H1 (cell line): ENCODE results near the gene GADD45B. TPM values are rescaled to one million over a fixed set of nuclear protein-coding genes. Genes with fewer than 3 reads are reported as not detected.

Experiments
- CTCF ChIA-PET: fragments of 300-600 bp; sonication (Branson Sonifier 250); formaldehyde crosslinking; loops from one replicate; lab custom pipeline; 2021; ENCODE audit not compliant: partially characterized antibody; lab: Charles Lee
- POLR2A ChIA-PET: fragments of 300-600 bp; sonication (Branson Sonifier 250); formaldehyde crosslinking; loops from one replicate; lab custom pipeline; 2021; ENCODE audit warnings: inconsistent platforms; ENCODE audit not compliant: partially characterized antibody; lab: Charles Lee
- DNase-seq, 2 experiments: peaks; one replicate each; pipeline versions ENCODE4 v3.0.0 to v3.0.0-alpha.2; 2010 to 2022; ENCODE audit warnings: low spot score in 2 of 2, low read depth in 1 of 2, mixed read lengths in 1 of 2
- FAIRE-seq: peaks from 2 replicates; lab custom pipeline; 2011; peaks lifted over from hg19 to GRCh38; lab: Jason Lieb, UNC
- H2AFZ ChIP-seq: 2 replicates; pipeline ENCODE4 v1.8.1; 2012; ENCODE audit warnings: low read length, inconsistent platforms
- H2AK5ac ChIP-seq: 2 replicates; pipeline ENCODE4 v1.6.1; 2013; ENCODE audit warnings: low read depth, low read length
- H2BK120ac ChIP-seq: replicated peaks from 2 replicates; pipeline ENCODE3; 2013; ENCODE audit warnings: low read depth, low read length, inconsistent platforms
- H2BK12ac ChIP-seq: 2 replicates; pipeline ENCODE4 v1.6.1; 2013; ENCODE audit warnings: low read depth, low read length
- H2BK15ac ChIP-seq: 2 replicates; pipeline ENCODE4 v1.6.1; 2013; ENCODE audit warnings: low read length
- H2BK20ac ChIP-seq: 2 replicates; pipeline ENCODE4 v1.6.1; 2013; ENCODE audit warnings: low read length
- H2BK5ac ChIP-seq: 2 replicates; pipeline ENCODE4 v1.6.1; 2013; ENCODE audit warnings: low read depth, low read length
- H3K14ac ChIP-seq: 2 replicates; pipeline ENCODE4 v1.6.1; 2013; ENCODE audit warnings: inconsistent platforms; ENCODE audit not compliant: insufficient read length
- H3K18ac ChIP-seq: 2 replicates; pipeline ENCODE4 v1.6.1; 2013; ENCODE audit warnings: low read length; ENCODE audit errors: extremely low read depth
- H3K23ac ChIP-seq: 2 replicates; pipeline ENCODE4 v1.6.1; 2013; ENCODE audit warnings: inconsistent platforms; ENCODE audit not compliant: insufficient read length
- H3K23me2 ChIP-seq: 2 replicates; pipeline ENCODE4 v1.6.1; 2013; ENCODE audit warnings: low read depth, low read length
- H3K27ac ChIP-seq: 2 replicates; pipeline ENCODE4 v1.6.1; 2011; ENCODE audit warnings: low read depth, low read length, inconsistent platforms
- H3K27me3 ChIP-seq, 4 experiments: replicated peaks in 1 of 4; 1 replicate in 1 of 4; 2 replicates in 3 of 4; pipeline versions ENCODE4 v1.6.1 to v1.8.1; 2011 to 2013; ENCODE audit warnings: low read length in 3 of 4, mild to moderate bottlenecking in 3 of 4, inconsistent platforms in 2 of 4, mixed read lengths in 2 of 4, moderate library complexity in 1 of 4; ENCODE audit not compliant: control insufficient read depth in 3 of 4, insufficient read depth in 3 of 4; ENCODE audit errors: extremely low read depth in 1 of 4
- H3K36me3 ChIP-seq, 4 experiments: 2 replicates each; pipeline versions ENCODE4 v1.6.1 to v1.8.1; 2011 to 2013; ENCODE audit warnings: mild to moderate bottlenecking in 4 of 4, low read length in 3 of 4, moderate library complexity in 2 of 4, control low read depth in 1 of 4, inconsistent platforms in 1 of 4; ENCODE audit not compliant: insufficient read depth in 4 of 4, control insufficient read depth in 2 of 4
- H3K4ac ChIP-seq: replicated peaks from 2 replicates; pipeline ENCODE3; 2013; ENCODE audit warnings: low read length, low read depth, mixed read lengths, inconsistent platforms; ENCODE audit not compliant: insufficient read length
- H3K4me1 ChIP-seq, 4 experiments: replicated peaks in 1 of 4; 1 replicate in 1 of 4; 2 replicates in 3 of 4; pipeline versions ENCODE4 v1.6.1 to v1.8.1; 2011 to 2013; ENCODE audit warnings: low read length in 3 of 4, inconsistent platforms in 2 of 4, mixed read lengths in 1 of 4; ENCODE audit not compliant: insufficient read depth in 4 of 4, control insufficient read depth in 3 of 4
- H3K4me2 ChIP-seq, 2 experiments: 2 replicates each; pipeline versions ENCODE4 v1.6.1 to v1.8.1; 2011 to 2013; ENCODE audit warnings: low read depth in 2 of 2, low read length in 2 of 2, control low read depth in 1 of 2, inconsistent platforms in 1 of 2, mild to moderate bottlenecking in 1 of 2; ENCODE audit not compliant: insufficient read depth in 1 of 2
- H3K4me3 ChIP-seq, 4 experiments: fragments of 200-600, 300-600 bp in 1 of 4; sonication (generic), shearing (Covaris generic), sonication (Bioruptor Twin) in 1 of 4; 2 replicates each; pipeline versions ENCODE4 v1.5.1 to v1.8.1; 2011 to 2016; ENCODE audit warnings: low read length in 4 of 4, low read depth in 3 of 4, control low read depth in 2 of 4, inconsistent platforms in 2 of 4, mild to moderate bottlenecking in 2 of 4, mixed read lengths in 1 of 4, moderate library complexity in 1 of 4; ENCODE audit not compliant: insufficient read depth in 2 of 4; ENCODE audit errors: extremely low read depth in 1 of 4
- H3K56ac ChIP-seq: replicated peaks from 2 replicates; pipeline ENCODE3; 2013; ENCODE audit warnings: low read depth, mild to moderate bottlenecking, mixed read lengths, low read length, inconsistent platforms; ENCODE audit not compliant: insufficient read length
- H3K79me1 ChIP-seq: 2 replicates; pipeline ENCODE4 v1.6.1; 2013; ENCODE audit warnings: low read depth, low read length, control low read depth
- H3K79me2 ChIP-seq, 2 experiments: 2 replicates each; pipeline versions ENCODE4 v1.6.1 to v1.8.1; 2012 to 2013; ENCODE audit warnings: low read length in 2 of 2, mild to moderate bottlenecking in 2 of 2, inconsistent platforms in 1 of 2; ENCODE audit not compliant: insufficient read depth in 2 of 2, control insufficient read depth in 1 of 2
- H3K9ac ChIP-seq, 4 experiments: replicated peaks in 1 of 4; 1 replicate in 1 of 4; 2 replicates in 3 of 4; pipeline versions ENCODE4 v1.6.1 to v1.8.1; 2011 to 2013; ENCODE audit warnings: low read depth in 3 of 4, low read length in 3 of 4, control low read depth in 2 of 4, mild to moderate bottlenecking in 2 of 4, moderate library complexity in 2 of 4, inconsistent platforms in 1 of 4; ENCODE audit errors: extremely low read depth in 1 of 4
- H3K9me3 ChIP-seq, 2 experiments: 2 replicates each; pipeline versions ENCODE4 v1.6.1 to v1.8.1; 2012 to 2013; ENCODE audit warnings: mild to moderate bottlenecking in 2 of 2, moderate library complexity in 2 of 2, control low read depth in 1 of 2, inconsistent platforms in 1 of 2, low read depth in 1 of 2, low read length in 1 of 2, mixed read lengths in 1 of 2; ENCODE audit not compliant: insufficient read depth in 2 of 2
- H4K20me1 ChIP-seq, 2 experiments: replicated peaks in 1 of 2; 2 replicates each; pipeline versions ENCODE3 to v1.8.1; 2011 to 2013; ENCODE audit warnings: inconsistent platforms in 2 of 2, low read length in 2 of 2, mild to moderate bottlenecking in 1 of 2; ENCODE audit not compliant: insufficient read depth in 2 of 2, control insufficient read depth in 1 of 2
- H4K5ac ChIP-seq: 2 replicates; pipeline ENCODE4 v1.6.1; 2013; ENCODE audit warnings: low read length, low read depth, mixed read lengths, inconsistent platforms; ENCODE audit not compliant: insufficient read length
- H4K8ac ChIP-seq: 2 replicates; pipeline ENCODE4 v1.8.0; 2013; ENCODE audit warnings: mild to moderate bottlenecking, moderate library complexity, low read length, inconsistent platforms; ENCODE audit not compliant: insufficient read depth; ENCODE audit errors: extremely low read depth
- H4K91ac ChIP-seq: replicated peaks from 2 replicates; pipeline ENCODE3; 2013; ENCODE audit warnings: low read length, mixed read lengths, inconsistent platforms; ENCODE audit not compliant: insufficient read length
- BACH1 ChIP-seq: IDR thresholded peaks from 2 replicates; pipeline ENCODE4 v1.6.1; 2012; ENCODE audit warnings: low read length, improper control_type of control experiment
- BCL11A ChIP-seq, 2 experiments: IDR thresholded peaks; one replicate each; pipeline ENCODE4 v1.6.1; 2011; ENCODE audit warnings: low read depth in 2 of 2, low read length in 2 of 2, mild to moderate bottlenecking in 2 of 2
- GABPA ChIP-seq: IDR thresholded peaks from 2 replicates; pipeline ENCODE4 v1.6.1; 2011; ENCODE audit warnings: mild to moderate bottlenecking, low read length, moderate library complexity, borderline replicate concordance; ENCODE audit not compliant: insufficient read depth
- JUND ChIP-seq: IDR thresholded peaks from 2 replicates; pipeline ENCODE4 v1.6.1; 2011; ENCODE audit warnings: mild to moderate bottlenecking, improper control_type of control experiment, low read length
- KDM1A ChIP-seq: fragments of 200-600, 300-600 bp; sonication (generic); IDR thresholded peaks from 2 replicates; pipeline ENCODE4 v1.7.1; 2016; ENCODE audit warnings: mild to moderate bottlenecking, low read length, borderline replicate concordance
- POLR2AphosphoS5 ChIP-seq: IDR thresholded peaks from 2 replicates; pipeline ENCODE4 v1.6.1; 2011; ENCODE audit warnings: low read depth, low read length
- SP1 ChIP-seq: IDR thresholded peaks from 2 replicates; pipeline ENCODE4 v1.6.1; 2011; ENCODE audit warnings: low read depth, low read length
- TBP ChIP-seq: IDR thresholded peaks from 2 replicates; pipeline ENCODE4 v1.6.1; 2011; ENCODE audit warnings: low read depth, low read length, improper control_type of control experiment
- WGBS, 2 experiments: shearing (Covaris generic) in 1 of 2; methylation state at CpG; one replicate each; pipeline versions ENCODE4 v1.1.6 to v1.1.7; 2013 to 2015; ENCODE audit warnings: low lambda C conversion rate in 2 of 2, mixed read lengths in 2 of 2, inconsistent platforms in 1 of 2, low coverage in 1 of 2, missing lambda C conversion rate in 1 of 2; ENCODE audit not compliant: insufficient replicate concordance in 2 of 2, insufficient coverage in 1 of 2, insufficient read length in 1 of 2; ENCODE audit errors: extremely low coverage in 1 of 2, missing lambda C conversion rate in 1 of 2; 5-methylcytosine and 5-hydroxymethylcytosine counted together
- long read RNA-seq, 2 experiments: library from RNA in 1 of 2; library from capped mRNA in 1 of 2; stranded (forward); transcript quantifications; one replicate each; pipeline ENCODE4 v2.0.0, GENCODE V29; 2021; ENCODE audit warnings: inconsistent platforms in 1 of 2
- polyA minus RNA-seq, 3 experiments: library from RNA; depleted of rRNA, polyadenylated mRNA; stranded (reverse); fragments of >200 nt; gene quantifications; 1 replicate in 2 of 3; 2 replicates in 1 of 3; pipeline ENCODE4 v1.2.3, GENCODE V29; 2011
- polyA plus RNA-seq, 7 experiments: library from polyadenylated mRNA; depleted of rRNA in 3 of 7; stranded (reverse) in 5 of 7; unstranded in 2 of 7; fragments of >200 nt in 5 of 7; fragments of 200-250 nt in 2 of 7; gene quantifications; 1 replicate in 5 of 7; 2 replicates in 1 of 7; 4 replicates in 1 of 7; pipeline versions ENCODE4 v1.2.1 to v1.2.3, GENCODE V29; 2011 to 2013; ENCODE audit warnings: missing spikeins in 2 of 7, mixed read lengths in 2 of 7
- total RNA-seq: library from RNA; stranded (reverse); fragmentation: NEBNext Ultra II Directional; extraction: Animal tissue kit (Norgen Biotek cat#: 25700); gene quantifications from 2 replicates; pipeline ENCODE4 v1.2.1, GENCODE V29; 2021

Gene GADD45B, protein sequence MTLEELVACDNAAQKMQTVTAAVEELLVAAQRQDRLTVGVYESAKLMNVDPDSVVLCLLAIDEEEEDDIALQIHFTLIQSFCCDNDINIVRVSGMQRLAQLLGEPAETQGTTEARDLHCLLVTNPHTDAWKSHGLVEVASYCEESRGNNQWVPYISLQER
- total RNA-seq (11.0 and 11.4 TPM in 2 replicates), polyA plus RNA-seq (2011; rRNA removed) (7.4 and 12.1 TPM in 2 replicates), polyA minus RNA-seq (2011; rRNA and poly(A)+ RNA removed) (7.5 and 8.3 TPM in 2 replicates)
- 12.6 TPM for polyA plus RNA-seq (2011; cell fraction: cytosol; rRNA removed)
- 18.4 TPM for polyA plus RNA-seq (2011; cell fraction: nucleus; rRNA removed)
- polyA plus RNA-seq (2012, experiment 1 of 2) = 4.8 to 6.5 TPM (median 5.8 TPM) in 4 replicates
- 5.3 TPM for polyA plus RNA-seq (2012, experiment 2 of 2)
- 7.8 TPM for polyA plus RNA-seq (2013, experiment 1 of 2)
- polyA plus RNA-seq (2013, experiment 2 of 2) = 8.5 TPM
- polyA minus RNA-seq (2011; cell fraction: cytosol; rRNA and poly(A)+ RNA removed) = 13.9 TPM
- 47.7 TPM for polyA minus RNA-seq (2011; cell fraction: nucleus; rRNA and poly(A)+ RNA removed)
- long read RNA-seq, experiment 1, partial matches to known transcripts = 0 of 5 reads
- long read RNA-seq, experiment 1, other reads (novel, unspliced or antisense) = 4 of 5 reads
- long read RNA-seq, experiment 2, partial matches to known transcripts = 0 of 4 reads
- long read RNA-seq, experiment 2, other reads (novel, unspliced or antisense) = 0 of 4 reads

DNA sequence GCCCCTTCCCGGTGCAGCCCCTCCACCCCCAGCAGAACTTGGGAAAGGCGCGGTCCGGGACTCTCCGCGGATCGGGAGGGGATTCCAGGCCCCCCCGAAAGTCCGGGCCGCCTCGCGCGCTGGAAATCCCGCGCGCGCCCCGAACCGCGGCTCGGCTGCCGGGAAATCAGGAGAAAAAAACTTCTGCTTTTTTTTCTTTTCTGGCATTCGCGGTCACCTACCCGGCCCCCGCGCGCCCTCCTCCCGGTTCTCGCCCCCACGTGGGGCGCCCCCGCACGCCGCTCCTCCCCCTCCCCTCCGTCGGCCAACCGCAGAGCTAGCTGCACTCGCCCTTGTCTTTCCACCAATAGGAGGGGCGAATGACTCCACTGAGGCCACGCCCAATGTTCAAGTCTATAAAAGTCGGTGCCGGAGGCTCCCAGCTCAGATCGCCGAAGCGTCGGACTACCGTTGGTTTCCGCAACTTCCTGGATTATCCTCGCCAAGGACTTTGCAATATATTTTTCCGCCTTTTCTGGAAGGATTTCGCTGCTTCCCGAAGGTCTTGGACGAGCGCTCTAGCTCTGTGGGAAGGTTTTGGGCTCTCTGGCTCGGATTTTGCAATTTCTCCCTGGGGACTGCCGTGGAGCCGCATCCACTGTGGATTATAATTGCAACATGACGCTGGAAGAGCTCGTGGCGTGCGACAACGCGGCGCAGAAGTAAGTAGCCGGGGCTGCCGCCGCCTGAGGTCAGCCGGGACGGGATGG, at the start of gene GADD45B:
GADD45B (plus strand) TSS at position 426 of the 749 bp plus-strand sequence; CDS start at position 658, 232 bp downstream.
- WGBS, 2 experiments = 1% methylated on average over 53 of the region's 70 CpGs; no CpG with 5 or more reads in 1 of the 2 experiments
- 0 out of 2 replicates have a peak within 1 kb of the TSS, but pooled peaks have one; percentile 81 for H2BK12ac ChIP-seq
- H3K79me2 ChIP-seq = peaks cover 0 to 7% of the 10 kb centered on the region in 2 experiments; a peak in 1 of 4 replicates
- H2AK5ac ChIP-seq = no peak within 1 kb of the TSS
- POLR2A ChIA-PET = interaction anchor here (0.6 to 9.2 kb wide), 73 partner anchors 8 to 895 kb away, joined by 3 to 216 read pairs (median 6); partner anchors contain the start of genes LMNB2, SGTA, SLC39A3 and TIMM13
- peak within 1 kb of the TSS; percentile 18 for H2BK120ac ChIP-seq
- peaks cover 12% of the 10 kb centered on the region in 2 experiments for H4K20me1 ChIP-seq
- peaks cover 22% of the 10 kb centered on the region; the same call in 1 of the 2 replicates for H3K23me2 ChIP-seq
- peak within 1 kb of the TSS; percentile 56 to 81 (median 76) for H3K4me3 ChIP-seq
- H4K8ac ChIP-seq = peak within 1 kb of the TSS; percentile 77; the same call in 1 of the 2 replicates
- peak within 1 kb of the TSS; percentile 78; the same call in 1 of the 2 replicates for H3K18ac ChIP-seq
- no peak within 1 kb of the TSS for H3K56ac ChIP-seq
- no peak within 1 kb of the TSS for H3K27ac ChIP-seq
- H4K91ac ChIP-seq = no peak within 1 kb of the TSS
- H3K14ac ChIP-seq = no peak within 1 kb of the TSS
- peak within 1 kb of the TSS; percentile 87 to 94 for H3K4me2 ChIP-seq
- no peak within 1 kb of the TSS for H4K5ac ChIP-seq
- H3K4me1 ChIP-seq = peaks cover 0 to 14% (median 13%) of the 10 kb centered on the region in 4 experiments; a peak in 6 of 7 replicates
- FAIRE-seq (peak; percentile 24), DNase-seq (peak; percentile 90 to 97)
- CTCF ChIA-PET = interaction anchor here (0.6 to 8.0 kb wide), 17 partner anchors 10 to 1735 kb away, joined by 3 to 96 read pairs (median 4); no protein-coding TSS in a partner anchor
- no peak within 1 kb of the TSS for H2AFZ ChIP-seq
- no peak within 1 kb of the TSS for H2BK20ac ChIP-seq
- H2BK5ac ChIP-seq = peak within 1 kb of the TSS; percentile 60; the same call in 1 of the 2 replicates
- H2BK15ac ChIP-seq = no peak within 1 kb of the TSS
- no peak within 1 kb of the TSS for H3K23ac ChIP-seq
- peaks cover 4% of the 10 kb centered on the region; the same call in 1 of the 2 replicates for H3K79me1 ChIP-seq
- peaks cover 10 to 40% (median 34%) of the 10 kb centered on the region in 4 experiments for H3K27me3 ChIP-seq
- peak within 1 kb of the TSS in 2 of 4 experiments; percentile 42 to 84; a peak in 4 of 7 replicates for H3K9ac ChIP-seq
- H3K4ac ChIP-seq = no peak within 1 kb of the TSS
- peaks cover 0 to 5% (median 0%) of the 10 kb centered on the region in 4 experiments; a peak in 1 of 8 replicates for H3K36me3 ChIP-seq
- no peaks in the 10 kb centered on the region for H3K9me3 ChIP-seq
- no peak for TF ChIP-seq JUND
- peak; percentile 86 for TF ChIP-seq SP1
- no peak for TF ChIP-seq BCL11A (IDR thresholded peaks at IDR 0.05; ENCODE audit: low read depth in 2 of 2, low read length in 2 of 2)
- TF ChIP-seq TBP = peak; percentile 98
- TF ChIP-seq POLR2AphosphoS5 = peak; percentile 99
- no peak for TF ChIP-seq GABPA
- TF ChIP-seq KDM1A = no peak; the same call in none of the 2 replicates
- TF ChIP-seq BACH1 = peak; percentile 62
